Suprapubic skin (tissue), 4 donors: Measurements from ENCODE around the gene NUDT8.

Experiments used
- CTCF ChIP-seq, 2 donors: fragments of 200-600 bp in 1 of 2; fragments of 450-650 bp in 1 of 2; sonication (generic) in 1 of 2; IDR thresholded peaks; one replicate each; pipeline ENCODE4 v1.5.1; 2016 to 2019; ENCODE audit warnings: antibody characterized with exemption in 2 of 2, mild to moderate bottlenecking in 1 of 2, moderate library complexity in 1 of 2
- EP300 ChIP-seq: sonication (generic); formaldehyde crosslinking; IDR thresholded peaks from one replicate; pipeline ENCODE4 v1.6.1; 2017; ENCODE audit warnings: antibody characterized with exemption
- POLR2A ChIP-seq, 2 donors: fragments of 450-650 bp; IDR thresholded peaks; one replicate each; pipeline ENCODE4 v1.6.1; 2017; ENCODE audit warnings: antibody characterized with exemption in 2 of 2, mild to moderate bottlenecking in 2 of 2, moderate library complexity in 2 of 2
- POLR2AphosphoS5 ChIP-seq, 3 donors: sonication (generic); formaldehyde crosslinking; IDR thresholded peaks; one replicate each; pipeline ENCODE4 v1.6.1; 2017; ENCODE audit warnings: antibody characterized with exemption in 3 of 3

GRCh38 chr11:67644472-67645418 is 15.0 kb upstream of the NUDT8 start:
- TF ChIP-seq POLR2A (IDR thresholded peaks at IDR 0.05) (no peak), CTCF (IDR thresholded peaks at IDR 0.05) (no peak), POLR2AphosphoS5 (IDR thresholded peaks at IDR 0.05) (no peak), EP300 (no peak)
